HFFc6 (cell line): ENCODE results near the gene C1QTNF4. TPM values are rescaled to one million over a fixed set of nuclear protein-coding genes. Genes with fewer than 3 reads are reported as not detected.
"Not testable (repeated sequence)": the region's sequence is repeated elsewhere in the genome, so short reads cannot be mapped to it uniquely, and the experiment has no call there.

Source experiments
- DNase-seq: peaks from one replicate; pipeline ENCODE4 v3.0.0-alpha.2; 2018
- H3K27ac Mint-ChIP-seq: 2 replicates; pipeline ENCODE4 v1.8.0; 2020; ENCODE audit warnings: mild to moderate bottlenecking, mixed read lengths
- H3K27me3 Mint-ChIP-seq: 2 replicates; pipeline ENCODE4 v1.8.0; 2021; ENCODE audit warnings: mild to moderate bottlenecking, moderate library complexity, mixed read lengths; ENCODE audit not compliant: insufficient read depth
- H3K36me3 Mint-ChIP-seq: 2 replicates; pipeline ENCODE4 v1.8.0; 2021; ENCODE audit warnings: low read depth, mixed read lengths
- H3K4me1 Mint-ChIP-seq: 2 replicates; pipeline ENCODE4 v1.8.0; 2020; ENCODE audit warnings: low read depth, mixed read lengths
- H3K4me3 Mint-ChIP-seq: 2 replicates; pipeline ENCODE4 v1.8.0; 2020; ENCODE audit warnings: mild to moderate bottlenecking, moderate library complexity, mixed read lengths
- H3K9me3 Mint-ChIP-seq: 2 replicates; pipeline ENCODE4 v1.8.0; 2020; ENCODE audit warnings: mild to moderate bottlenecking, mixed read lengths
- total RNA-seq, 6 experiments: library from RNA; stranded (reverse); fragmentation: NEBNext Ultra II Directional; extraction: Animal tissue kit (Norgen Biotek cat#: 25700); gene quantifications; 2 replicates in 1 of 6; 3 replicates in 5 of 6; pipeline ENCODE4 v1.2.3, GENCODE V29; 2021
- TF ChIP-seq, protein P1 (sequence below): fragments of 200-600 bp; sonication (generic); IDR thresholded peaks from 2 replicates; pipeline ENCODE4 v1.5.0; 2021; ENCODE audit warnings: antibody characterized with exemption, mild to moderate bottlenecking

Gene C1QTNF4
- total RNA-seq, 6 experiments from 2014 or later: not detected

DNA sequence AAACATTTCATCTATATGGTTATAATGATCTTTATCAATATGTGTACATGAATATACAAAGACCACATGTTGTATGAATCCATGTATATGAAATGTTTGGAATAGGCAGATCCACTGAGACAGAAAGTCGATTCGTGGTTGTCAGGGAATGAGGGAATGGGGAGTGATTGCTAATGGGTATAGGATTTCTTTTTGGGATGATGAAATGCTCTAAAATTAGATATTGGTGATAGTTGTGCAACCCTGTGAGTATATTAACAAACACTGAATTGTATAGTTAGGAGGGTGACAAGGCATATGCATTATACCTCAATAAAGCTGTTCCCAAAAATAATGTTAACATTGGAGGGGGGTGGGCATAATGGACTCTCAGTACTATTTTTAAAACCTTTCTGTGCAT lies 33.8 kb downstream of the C1QTNF4 start:
- no peak for DNase-seq
- H3K27me3 Mint-ChIP-seq: no peaks in the 10 kb centered on the region; the same call in 1 of the 2 replicates
- H3K9me3 Mint-ChIP-seq: no peaks in the 10 kb centered on the region
- no peak overlapping the region for H3K4me3 Mint-ChIP-seq
- peaks cover 7% of the 10 kb centered on the region; the same call in 1 of the 2 replicates for H3K4me1 Mint-ChIP-seq
- no peak overlapping the region for H3K27ac Mint-ChIP-seq
- H3K36me3 Mint-ChIP-seq: no peaks in the 10 kb centered on the region
- TF ChIP-seq, protein P1, sequence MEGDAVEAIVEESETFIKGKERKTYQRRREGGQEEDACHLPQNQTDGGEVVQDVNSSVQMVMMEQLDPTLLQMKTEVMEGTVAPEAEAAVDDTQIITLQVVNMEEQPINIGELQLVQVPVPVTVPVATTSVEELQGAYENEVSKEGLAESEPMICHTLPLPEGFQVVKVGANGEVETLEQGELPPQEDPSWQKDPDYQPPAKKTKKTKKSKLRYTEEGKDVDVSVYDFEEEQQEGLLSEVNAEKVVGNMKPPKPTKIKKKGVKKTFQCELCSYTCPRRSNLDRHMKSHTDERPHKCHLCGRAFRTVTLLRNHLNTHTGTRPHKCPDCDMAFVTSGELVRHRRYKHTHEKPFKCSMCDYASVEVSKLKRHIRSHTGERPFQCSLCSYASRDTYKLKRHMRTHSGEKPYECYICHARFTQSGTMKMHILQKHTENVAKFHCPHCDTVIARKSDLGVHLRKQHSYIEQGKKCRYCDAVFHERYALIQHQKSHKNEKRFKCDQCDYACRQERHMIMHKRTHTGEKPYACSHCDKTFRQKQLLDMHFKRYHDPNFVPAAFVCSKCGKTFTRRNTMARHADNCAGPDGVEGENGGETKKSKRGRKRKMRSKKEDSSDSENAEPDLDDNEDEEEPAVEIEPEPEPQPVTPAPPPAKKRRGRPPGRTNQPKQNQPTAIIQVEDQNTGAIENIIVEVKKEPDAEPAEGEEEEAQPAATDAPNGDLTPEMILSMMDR: no peak

DNA sequence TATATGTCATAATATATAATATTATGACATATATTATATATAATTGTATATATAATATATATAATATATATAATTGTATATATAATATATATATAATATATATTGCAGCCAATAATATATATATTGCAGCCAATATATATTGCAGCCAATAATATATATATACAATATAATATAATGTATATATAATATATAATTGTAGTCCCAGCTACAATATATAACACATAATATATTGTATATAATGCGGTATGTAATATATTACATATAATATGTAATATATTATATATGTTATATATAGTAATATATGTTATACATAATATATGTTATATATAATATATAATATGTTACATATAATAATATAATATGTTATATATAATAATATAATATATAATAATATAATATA lies 35.5 kb downstream of the C1QTNF4 start:
- Mint-ChIP-seq H3K36me3 (no peaks in the 10 kb centered on the region), H3K27me3 (no peaks in the 10 kb centered on the region), H3K27ac (no peak overlapping the region)

DNA sequence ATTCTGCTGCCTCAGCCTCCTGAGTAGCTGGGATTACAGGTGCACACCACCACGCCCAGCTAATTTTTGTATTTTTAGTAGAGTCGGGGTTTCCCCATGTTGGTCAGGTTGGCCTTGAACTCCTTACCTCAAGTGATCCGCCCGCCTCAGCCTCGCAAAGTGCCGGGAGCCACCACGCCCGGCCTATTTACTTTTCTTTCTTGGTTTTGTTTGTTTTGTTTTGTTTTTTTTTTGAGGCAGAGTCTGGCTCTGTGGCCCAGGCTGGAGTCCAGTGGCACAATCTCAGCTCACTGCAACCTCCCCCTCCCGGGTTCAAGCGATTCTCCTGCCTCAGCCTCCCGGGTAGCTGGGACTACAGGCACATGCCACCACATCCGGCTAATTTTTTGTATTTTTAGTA lies 37.2 kb downstream of the C1QTNF4 start:
- not testable (repeated sequence) for H3K9me3 Mint-ChIP-seq, DNase-seq, H3K4me3 Mint-ChIP-seq

More for the DNA sequence above, 35.5 kb downstream of the C1QTNF4 start:
- TF ChIP-seq, protein P1: no peak
- Mint-ChIP-seq H3K4me1 (peaks cover 13% of the 10 kb centered on the region), H3K9me3 (no peaks in the 10 kb centered on the region), H3K4me3 (no peak overlapping the region)
- DNase-seq: no peak

DNA sequence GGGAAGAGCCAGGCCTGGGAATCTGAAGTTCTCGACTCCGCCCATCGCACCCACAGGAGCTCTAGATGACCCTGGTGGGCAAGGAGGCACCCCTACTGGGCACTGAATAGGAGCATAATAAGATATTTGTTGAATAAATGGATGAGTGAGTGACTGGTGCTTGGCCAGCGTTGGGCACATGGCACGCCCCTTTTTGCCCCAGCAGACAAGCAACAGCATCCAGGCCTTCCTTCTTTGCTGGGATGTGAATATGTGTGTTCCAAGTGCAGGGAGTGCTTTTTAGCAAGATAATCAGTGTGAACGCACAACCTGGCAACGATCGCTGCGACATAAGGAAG lies 40.8 kb downstream of the C1QTNF4 start:
- H3K27me3 Mint-ChIP-seq: no peaks in the 10 kb centered on the region
- H3K36me3 Mint-ChIP-seq: peaks cover 24% of the 10 kb centered on the region
- TF ChIP-seq, protein P1: no peak; the same call in none of the 2 replicates
- H3K27ac Mint-ChIP-seq: peak overlapping the region; percentile 58
- H3K4me3 Mint-ChIP-seq: peak overlapping the region; percentile 99
- no peaks in the 10 kb centered on the region for H3K9me3 Mint-ChIP-seq
- H3K4me1 Mint-ChIP-seq: peaks cover 40% of the 10 kb centered on the region
- peak; percentile 36 for DNase-seq

More for the DNA sequence above, 37.2 kb downstream of the C1QTNF4 start:
- H3K27ac Mint-ChIP-seq, H3K27me3 Mint-ChIP-seq, H3K36me3 Mint-ChIP-seq: not testable (repeated sequence)
- peaks cover 19% of the 10 kb centered on the region for H3K4me1 Mint-ChIP-seq

DNA sequence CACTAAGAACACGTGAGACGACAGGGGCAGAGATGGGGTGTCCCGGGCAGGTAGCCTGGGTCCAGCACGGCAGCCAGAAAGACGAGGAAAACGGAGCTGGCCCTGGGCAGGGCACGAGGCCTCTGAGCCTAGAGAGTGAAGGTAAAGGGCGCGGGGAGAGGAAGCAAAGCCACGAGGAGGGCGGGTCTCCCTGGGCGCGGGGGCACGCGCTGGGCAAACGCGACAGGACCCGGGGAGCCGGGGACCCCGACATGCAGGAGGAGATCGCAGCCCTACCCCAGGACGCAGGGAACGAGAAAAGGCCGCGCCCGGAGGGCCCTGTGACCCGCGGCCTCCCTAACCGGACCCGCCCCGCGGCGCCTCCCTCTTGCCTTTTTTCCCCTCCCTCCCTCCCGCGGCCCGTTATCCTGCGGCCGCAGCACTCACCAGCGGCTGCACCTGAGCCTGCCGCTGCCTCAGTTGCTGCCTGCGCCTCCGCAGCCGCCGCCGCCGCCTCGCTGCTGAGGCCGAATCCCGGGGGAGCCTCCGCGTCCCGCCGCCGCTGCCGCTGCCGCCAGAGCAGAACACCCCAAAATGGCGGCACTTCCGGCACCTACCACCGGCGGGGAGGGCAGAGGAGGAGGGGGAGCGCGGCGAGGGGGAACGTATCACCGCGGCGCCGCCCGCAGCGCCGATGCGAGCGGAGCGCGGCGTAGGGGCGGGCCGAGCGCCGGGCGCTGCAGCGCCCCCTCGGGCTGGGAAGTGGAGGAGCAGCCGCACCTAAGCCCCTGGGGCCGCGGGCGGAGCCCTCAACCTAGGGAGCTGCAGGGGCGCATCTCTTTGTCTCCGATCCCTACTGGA lies 41.4 kb downstream of the C1QTNF4 start, which contains the start of gene CELF1:
CELF1 (minus strand) TSS at position 567 of the 840 bp plus-strand sequence. CDS start 53,609 bp downstream, outside the sequence.
- Mint-ChIP-seq H3K9me3 (no peaks in the 10 kb centered on the region), H3K4me3 (peak within 1 kb of the TSS; percentile 99), H3K27ac (peak within 1 kb of the TSS; percentile 97), H3K27me3 (no peaks in the 10 kb centered on the region), H3K36me3 (peaks cover 24% of the 10 kb centered on the region), H3K4me1 (peaks cover 44% of the 10 kb centered on the region)
- TF ChIP-seq, protein P1: peak; percentile 96
- peak; percentile 79 for DNase-seq

DNA sequence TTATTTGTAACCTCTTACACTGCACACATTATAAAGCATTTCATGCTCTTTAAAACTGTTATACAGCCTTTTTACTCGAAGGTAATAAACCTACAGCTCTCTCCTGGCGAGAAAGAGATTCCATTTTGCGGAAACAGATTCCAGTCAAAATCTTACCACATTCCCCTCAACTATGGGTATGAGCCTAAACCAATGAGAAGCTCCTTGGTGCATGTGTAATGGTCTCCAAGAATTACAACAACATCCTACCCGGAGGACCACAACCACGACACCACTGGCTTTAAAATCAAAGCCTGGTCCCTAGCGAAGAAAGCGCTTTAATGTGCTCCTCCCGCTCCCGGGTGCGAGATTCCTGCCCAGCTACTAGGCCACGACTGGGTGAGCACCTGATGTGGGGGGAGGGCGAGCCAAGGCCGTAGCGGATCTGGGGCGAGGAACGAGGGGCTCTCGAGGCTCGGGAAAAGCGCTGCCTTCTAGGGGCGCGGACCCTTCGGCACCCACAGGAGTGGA lies 42.1 kb downstream of the C1QTNF4 start:
- H3K27me3 Mint-ChIP-seq: no peaks in the 10 kb centered on the region
- H3K27ac Mint-ChIP-seq: peak overlapping the region; percentile 97
- H3K4me3 Mint-ChIP-seq: peak overlapping the region; percentile 99
- H3K4me1 Mint-ChIP-seq: peaks cover 44% of the 10 kb centered on the region
- DNase-seq: peak; percentile 26
- no peaks in the 10 kb centered on the region for H3K9me3 Mint-ChIP-seq
- H3K36me3 Mint-ChIP-seq: peaks cover 24% of the 10 kb centered on the region
- TF ChIP-seq, protein P1: no peak
